ENCODE measurements around the gene DUSP14.

DUSP14 gene

DNA sequence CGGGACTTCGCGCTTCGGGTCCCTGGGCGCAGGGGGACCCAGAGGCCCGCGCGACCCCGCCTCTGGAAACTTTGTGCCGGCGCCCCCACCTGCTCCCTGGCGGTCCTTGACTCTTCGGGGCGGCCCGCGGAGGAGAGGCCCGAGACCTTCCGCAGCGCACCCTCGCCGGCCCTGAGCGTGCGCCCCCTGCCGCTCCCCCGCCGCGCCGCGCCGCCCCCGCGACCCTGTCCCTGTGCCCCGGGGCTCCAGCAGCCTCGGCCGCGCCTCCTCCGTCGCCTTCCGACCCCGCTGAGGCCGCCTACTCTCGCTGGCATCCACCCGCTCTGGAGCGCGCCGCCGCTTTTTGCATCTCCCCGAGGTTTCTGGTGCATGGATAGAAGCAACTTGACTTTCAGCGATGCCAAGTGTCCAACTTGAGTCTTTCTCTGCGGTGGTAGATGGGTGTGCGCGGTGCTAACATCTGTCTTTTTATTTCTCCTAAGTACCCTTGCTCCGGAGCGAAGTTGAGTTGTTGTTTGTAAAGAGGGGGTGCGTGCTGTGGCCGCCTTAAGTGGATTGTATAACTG lies 414 bp downstream of the DUSP14 start:
- Histone ChIP-seq H2AFZ (ENCODE audit: low read depth, low read length) (peak overlapping the region; percentile 78), H4K20me1 (ENCODE audit: insufficient read depth, low read length) (peaks cover 21% of the 10 kb centered on the region; the same call in 1 of the 2 replicates), H3K27ac (ENCODE audit: low read length) (no peak overlapping the region; the same call in 1 of the 2 replicates), H3K9me3 (ENCODE audit: insufficient read depth, low read length, severe bottlenecking) (no peaks in the 10 kb centered on the region), H3K4me2 (ENCODE audit: insufficient read depth, low read length) (peak overlapping the region; percentile 97), H3K27me3 (ENCODE audit: insufficient read depth, low read length, poor library complexity) (peaks cover 9% of the 10 kb centered on the region), H3K79me2 (ENCODE audit: insufficient read depth, low read length) (peaks cover 30% of the 10 kb centered on the region), H3K4me3 (ENCODE audit: low read depth in 1 of 2, low read length in 2 of 2) (peak overlapping the region; percentile 41 to 92), H3K36me3 (ENCODE audit: insufficient read depth, low read length) (no peaks in the 10 kb centered on the region), H3K4me1 (ENCODE audit: insufficient read depth, low read length) (peaks cover 33% of the 10 kb centered on the region), H3K9ac (ENCODE audit: low read depth, low read length) (peak overlapping the region; percentile 54)
- TF ChIP-seq, protein P1, sequence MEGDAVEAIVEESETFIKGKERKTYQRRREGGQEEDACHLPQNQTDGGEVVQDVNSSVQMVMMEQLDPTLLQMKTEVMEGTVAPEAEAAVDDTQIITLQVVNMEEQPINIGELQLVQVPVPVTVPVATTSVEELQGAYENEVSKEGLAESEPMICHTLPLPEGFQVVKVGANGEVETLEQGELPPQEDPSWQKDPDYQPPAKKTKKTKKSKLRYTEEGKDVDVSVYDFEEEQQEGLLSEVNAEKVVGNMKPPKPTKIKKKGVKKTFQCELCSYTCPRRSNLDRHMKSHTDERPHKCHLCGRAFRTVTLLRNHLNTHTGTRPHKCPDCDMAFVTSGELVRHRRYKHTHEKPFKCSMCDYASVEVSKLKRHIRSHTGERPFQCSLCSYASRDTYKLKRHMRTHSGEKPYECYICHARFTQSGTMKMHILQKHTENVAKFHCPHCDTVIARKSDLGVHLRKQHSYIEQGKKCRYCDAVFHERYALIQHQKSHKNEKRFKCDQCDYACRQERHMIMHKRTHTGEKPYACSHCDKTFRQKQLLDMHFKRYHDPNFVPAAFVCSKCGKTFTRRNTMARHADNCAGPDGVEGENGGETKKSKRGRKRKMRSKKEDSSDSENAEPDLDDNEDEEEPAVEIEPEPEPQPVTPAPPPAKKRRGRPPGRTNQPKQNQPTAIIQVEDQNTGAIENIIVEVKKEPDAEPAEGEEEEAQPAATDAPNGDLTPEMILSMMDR (IDR thresholded peaks at IDR 0.05; ENCODE audit: borderline replicate concordance, extremely low read depth, low read length, poor library complexity, severe bottlenecking) = peak; percentile 53
- no peak for TF ChIP-seq EZH2 (IDR thresholded peaks at IDR 0.05; ENCODE audit: borderline replicate concordance, low read depth, low read length, severe bottlenecking)
- DNase-seq = peak; percentile 81
- ATAC-seq (ENCODE audit: insufficient read depth, low read depth) = peak; percentile 85

DNA sequence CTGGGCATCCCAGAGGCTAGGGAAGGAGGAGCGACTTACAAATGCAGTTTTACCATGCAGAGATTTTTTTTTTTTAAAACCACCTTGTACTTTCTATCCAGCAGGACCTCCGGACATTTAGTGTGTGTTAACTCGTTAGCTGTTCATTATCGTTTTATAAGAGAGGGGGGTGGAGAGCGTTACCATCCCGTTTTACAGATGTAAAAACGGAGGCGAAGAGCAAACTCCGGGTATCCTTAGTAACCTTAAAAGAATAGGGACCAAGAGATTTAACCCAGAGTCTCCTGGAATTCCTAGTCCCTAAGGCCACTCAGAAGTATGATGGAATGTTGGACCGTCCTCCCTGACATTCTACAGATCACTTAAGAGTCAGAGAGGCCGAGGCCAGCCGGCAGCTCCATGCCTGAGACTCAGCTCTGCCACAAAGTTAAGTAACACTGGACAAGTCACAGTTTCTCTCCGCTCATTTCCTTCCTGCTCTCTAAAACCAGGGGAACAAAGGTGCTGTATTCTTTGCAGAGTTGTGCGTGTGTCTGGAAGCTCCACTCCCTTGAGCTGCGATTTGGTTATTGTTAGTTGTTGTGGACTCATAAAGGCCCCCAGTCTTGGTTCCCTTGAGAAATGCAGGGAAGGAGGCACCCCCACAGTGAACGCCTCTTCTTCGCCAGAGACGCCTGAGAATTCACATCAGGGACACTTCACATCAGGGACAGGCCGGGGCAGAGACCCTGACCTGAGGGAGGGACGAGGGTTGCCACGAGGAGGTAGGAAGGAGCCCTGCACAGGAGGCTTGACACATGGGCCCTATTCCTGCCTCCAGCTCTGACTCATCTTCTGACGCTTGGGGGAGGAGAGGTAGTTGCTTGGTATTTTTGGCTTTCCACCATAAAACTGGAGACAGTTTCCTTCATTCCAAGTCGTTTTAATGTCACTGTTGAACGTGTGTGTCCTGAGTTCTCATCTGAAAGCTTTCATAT lies 1.2 kb downstream of the DUSP14 start:
- peak overlapping the region; percentile 41 to 92 for H3K4me3 ChIP-seq (ENCODE audit: low read depth in 1 of 2, low read length in 2 of 2)
- H3K4me2 ChIP-seq (ENCODE audit: insufficient read depth, low read length) = peak overlapping the region; percentile 97
- ATAC-seq (ENCODE audit: insufficient read depth, low read depth) (no peak), DNase-seq (no peak)
- TF ChIP-seq, protein P1 (IDR thresholded peaks at IDR 0.05; ENCODE audit: borderline replicate concordance, extremely low read depth, low read length, poor library complexity, severe bottlenecking) = no peak
- no peak for TF ChIP-seq EZH2 (IDR thresholded peaks at IDR 0.05; ENCODE audit: borderline replicate concordance, low read depth, low read length, severe bottlenecking)
- H2AFZ ChIP-seq (ENCODE audit: low read depth, low read length) = peak overlapping the region; percentile 78
- peak overlapping the region; percentile 54 for H3K9ac ChIP-seq (ENCODE audit: low read depth, low read length)
- no peaks in the 10 kb centered on the region for H3K9me3 ChIP-seq (ENCODE audit: insufficient read depth, low read length, severe bottlenecking)
- H3K4me1 ChIP-seq (ENCODE audit: insufficient read depth, low read length) = peaks cover 33% of the 10 kb centered on the region
- H3K79me2 ChIP-seq (ENCODE audit: insufficient read depth, low read length) = peaks cover 33% of the 10 kb centered on the region
- peaks cover 9% of the 10 kb centered on the region for H3K27me3 ChIP-seq (ENCODE audit: insufficient read depth, low read length, poor library complexity)
- H3K36me3 ChIP-seq (ENCODE audit: insufficient read depth, low read length) = no peaks in the 10 kb centered on the region
- peaks cover 25% of the 10 kb centered on the region; the same call in 1 of the 2 replicates for H4K20me1 ChIP-seq (ENCODE audit: insufficient read depth, low read length)
- no peak overlapping the region; the same call in 1 of the 2 replicates for H3K27ac ChIP-seq (ENCODE audit: low read length)

DNA sequence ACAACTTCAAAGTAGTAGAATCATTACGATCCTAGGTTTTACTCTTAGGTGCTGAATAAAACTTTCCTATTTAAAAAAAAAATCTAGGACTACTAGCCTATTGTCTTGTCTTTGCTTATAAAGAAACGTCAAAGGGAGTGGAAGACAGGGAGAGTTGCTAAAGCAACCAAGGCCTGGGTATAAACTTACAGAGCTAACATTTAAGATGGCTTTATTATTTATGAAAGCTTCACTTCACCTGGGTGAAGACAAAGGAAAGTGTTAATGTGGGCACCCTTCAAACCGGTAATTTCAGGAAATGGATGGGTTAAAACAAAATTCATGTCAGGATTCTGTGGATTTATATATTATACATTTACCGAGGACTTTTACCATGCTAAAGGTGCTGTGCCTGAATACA lies 2.5 kb downstream of the DUSP14 start:
- Histone ChIP-seq H4K20me1 (ENCODE audit: insufficient read depth, low read length) (peaks cover 25% of the 10 kb centered on the region; the same call in 1 of the 2 replicates), H3K27me3 (ENCODE audit: insufficient read depth, low read length, poor library complexity) (peaks cover 9% of the 10 kb centered on the region), H3K9ac (ENCODE audit: low read depth, low read length) (no peak overlapping the region), H3K27ac (ENCODE audit: low read length) (no peak overlapping the region), H3K4me2 (ENCODE audit: insufficient read depth, low read length) (0 out of 2 replicates have a peak overlapping the region, but pooled peaks have one; percentile 97), H3K4me3 (ENCODE audit: low read depth in 1 of 2, low read length in 2 of 2) (no peak overlapping the region), H3K9me3 (ENCODE audit: insufficient read depth, low read length, severe bottlenecking) (no peaks in the 10 kb centered on the region), H3K36me3 (ENCODE audit: insufficient read depth, low read length) (no peaks in the 10 kb centered on the region), H3K4me1 (ENCODE audit: insufficient read depth, low read length) (peaks cover 33% of the 10 kb centered on the region), H3K79me2 (ENCODE audit: insufficient read depth, low read length) (peaks cover 36% of the 10 kb centered on the region), H2AFZ (ENCODE audit: low read depth, low read length) (no peak overlapping the region)
- TF ChIP-seq EZH2 (IDR thresholded peaks at IDR 0.05; ENCODE audit: borderline replicate concordance, low read depth, low read length, severe bottlenecking) = no peak
- TF ChIP-seq, protein P1 (IDR thresholded peaks at IDR 0.05; ENCODE audit: borderline replicate concordance, extremely low read depth, low read length, poor library complexity, severe bottlenecking) = no peak
- ATAC-seq (ENCODE audit: insufficient read depth, low read depth) (no peak), DNase-seq (no peak)

All from DND-41 (cell line).